Kidney capillary endothelial cell (primary cell): Measurements from ENCODE around the gene MGA.

Experiments
- DNase-seq: peaks from one replicate; pipeline ENCODE4 v3.0.0-alpha.2; 2018; ENCODE audit warnings: low spot score

Gene MGA

GRCh38 chr15:41809526-41810220 lies 149.5 kb downstream of the MGA start:
- no peak for DNase-seq

DNA sequence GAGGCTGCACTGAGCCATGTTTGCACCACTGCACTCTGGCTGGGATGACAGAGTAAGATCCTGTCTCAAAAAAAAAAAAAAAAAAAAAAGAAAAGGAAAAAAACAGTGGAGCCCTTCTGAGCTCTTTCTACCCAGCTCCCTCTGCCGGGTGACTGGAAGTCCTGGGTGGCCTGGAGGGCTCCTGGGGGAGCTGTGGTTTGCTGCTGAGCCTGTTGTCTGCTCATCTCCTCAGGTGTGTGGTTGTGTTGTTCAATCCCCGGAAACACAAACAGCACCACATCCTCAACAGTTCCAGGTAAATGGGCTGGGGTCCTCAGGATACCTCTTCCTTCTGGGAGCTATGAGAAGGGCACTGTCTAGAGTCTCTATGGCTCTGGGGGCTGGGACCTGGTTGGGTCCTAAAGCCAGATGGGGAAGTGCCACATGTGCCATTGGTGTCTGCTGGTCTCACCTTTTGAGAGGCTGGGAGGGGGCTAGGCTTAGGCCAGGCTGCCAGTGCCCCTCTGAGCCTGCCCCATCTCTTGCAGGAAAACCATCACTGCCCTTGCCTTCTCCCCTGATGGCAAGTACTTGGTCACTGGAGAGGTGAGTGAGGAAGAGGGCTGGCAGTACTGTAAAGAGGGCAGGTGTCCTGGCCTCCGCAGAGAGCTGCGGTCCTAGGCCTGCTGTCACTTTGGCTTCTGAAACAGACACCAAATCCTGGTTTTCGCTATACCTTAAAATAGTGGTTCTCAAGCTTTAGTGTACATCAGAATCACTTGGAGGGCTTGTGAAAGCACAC lies 150.6 kb downstream of the MGA start:
- DNase-seq = no peak

DNA sequence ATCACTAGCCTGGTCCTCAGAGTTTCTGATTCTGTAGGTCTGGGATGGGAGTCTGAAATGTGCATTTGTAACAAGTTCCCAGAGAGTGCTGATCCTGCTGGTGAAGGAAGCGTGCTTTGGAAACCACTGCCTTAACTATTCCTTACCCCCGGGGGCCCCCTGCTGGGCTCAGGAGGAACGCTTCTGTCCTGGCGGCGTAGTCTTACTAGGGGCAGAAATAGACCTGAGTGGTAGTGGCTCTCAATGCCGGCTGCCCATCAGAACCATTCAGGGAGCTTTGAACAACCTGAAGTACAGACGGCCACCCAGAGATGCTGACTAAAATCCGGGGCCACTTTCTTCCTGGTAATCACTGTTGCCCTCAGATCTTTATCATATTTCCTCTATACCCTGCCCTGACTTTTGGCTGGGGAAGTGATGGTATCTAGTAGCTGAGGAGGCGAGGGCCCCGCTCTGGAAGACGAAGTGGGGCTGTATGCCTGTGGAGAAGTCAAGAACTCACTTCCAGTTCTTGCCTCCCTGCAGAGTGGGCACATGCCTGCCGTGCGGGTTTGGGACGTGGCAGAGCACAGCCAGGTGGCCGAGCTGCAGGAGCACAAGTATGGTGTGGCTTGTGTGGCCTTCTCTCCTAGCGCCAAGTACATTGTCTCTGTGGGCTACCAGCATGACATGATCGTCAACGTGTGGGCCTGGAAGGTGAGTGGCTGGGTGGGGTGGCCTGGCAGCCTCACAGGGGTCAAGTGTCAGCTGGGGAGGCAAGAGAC lies 151.4 kb downstream of the MGA start:
- DNase-seq = peak; percentile 88

- DNase-seq = no peak
Observed at GRCh38 chr15:41812820-41813375, 152.7 kb downstream of the MGA start.

- no peak for DNase-seq
Observed at GRCh38 chr15:41813426-41813825, 153.2 kb downstream of the MGA start.

DNA sequence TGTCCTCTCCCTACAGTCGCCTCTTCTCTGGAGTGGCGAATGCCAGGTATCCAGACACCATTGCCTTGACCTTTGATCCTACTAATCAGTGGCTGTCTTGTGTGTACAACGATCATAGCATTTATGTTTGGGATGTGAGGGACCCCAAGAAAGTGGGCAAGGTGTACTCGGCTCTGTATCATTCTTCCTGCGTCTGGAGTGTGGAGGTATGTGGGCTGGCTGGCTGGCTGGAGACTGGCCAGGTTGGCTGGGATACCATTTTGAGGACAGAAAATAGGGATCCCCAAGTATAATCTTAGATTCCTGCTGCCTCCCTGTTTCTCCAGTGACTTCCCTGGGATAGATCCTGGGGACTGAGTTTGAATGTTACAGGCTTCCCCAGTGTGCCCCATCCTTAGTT lies 154.3 kb downstream of the MGA start:
- DNase-seq = no peak

DNA sequence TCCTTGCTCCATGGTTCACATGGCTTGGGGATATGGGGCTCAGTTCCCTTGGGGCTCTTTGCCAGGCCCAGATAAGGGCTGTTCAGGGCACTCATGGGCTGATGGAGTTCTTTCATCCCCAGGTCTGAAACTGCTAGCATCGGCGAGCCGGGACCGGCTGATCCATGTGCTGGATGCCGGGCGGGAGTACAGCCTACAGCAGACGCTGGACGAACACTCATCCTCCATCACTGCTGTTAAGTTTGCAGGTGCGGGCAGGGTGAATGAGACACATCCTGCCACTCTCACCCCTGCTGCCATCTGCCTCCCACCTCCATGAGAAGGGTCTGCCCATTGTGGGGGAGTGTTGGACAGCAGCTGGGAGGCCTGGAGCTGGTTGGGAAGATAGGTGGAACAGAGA lies 156.6 kb downstream of the MGA start:
- no peak for DNase-seq

- DNase-seq = no peak
Observed at GRCh38 chr15:41817327-41817726, 157.1 kb downstream of the MGA start.

DNA sequence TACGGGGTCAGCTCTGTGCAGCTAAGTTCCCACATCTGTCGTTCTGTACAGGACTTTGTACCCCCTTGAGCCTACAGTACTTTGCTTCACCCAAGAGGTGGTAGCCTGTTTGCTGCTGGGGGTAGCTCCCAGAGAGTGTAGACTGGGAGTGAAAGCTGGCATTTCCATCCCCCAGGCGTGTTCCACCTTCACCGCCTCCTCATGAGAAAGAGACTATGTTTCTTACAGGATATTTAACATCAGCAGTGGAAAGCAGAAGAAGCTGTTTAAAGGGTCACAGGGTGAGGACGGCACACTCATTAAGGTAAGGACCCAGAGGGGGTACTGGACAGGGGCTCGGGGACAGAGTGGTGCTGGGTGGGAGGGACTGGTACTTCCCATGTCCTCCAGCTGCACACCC lies 157.6 kb downstream of the MGA start:
- no peak for DNase-seq

DNA sequence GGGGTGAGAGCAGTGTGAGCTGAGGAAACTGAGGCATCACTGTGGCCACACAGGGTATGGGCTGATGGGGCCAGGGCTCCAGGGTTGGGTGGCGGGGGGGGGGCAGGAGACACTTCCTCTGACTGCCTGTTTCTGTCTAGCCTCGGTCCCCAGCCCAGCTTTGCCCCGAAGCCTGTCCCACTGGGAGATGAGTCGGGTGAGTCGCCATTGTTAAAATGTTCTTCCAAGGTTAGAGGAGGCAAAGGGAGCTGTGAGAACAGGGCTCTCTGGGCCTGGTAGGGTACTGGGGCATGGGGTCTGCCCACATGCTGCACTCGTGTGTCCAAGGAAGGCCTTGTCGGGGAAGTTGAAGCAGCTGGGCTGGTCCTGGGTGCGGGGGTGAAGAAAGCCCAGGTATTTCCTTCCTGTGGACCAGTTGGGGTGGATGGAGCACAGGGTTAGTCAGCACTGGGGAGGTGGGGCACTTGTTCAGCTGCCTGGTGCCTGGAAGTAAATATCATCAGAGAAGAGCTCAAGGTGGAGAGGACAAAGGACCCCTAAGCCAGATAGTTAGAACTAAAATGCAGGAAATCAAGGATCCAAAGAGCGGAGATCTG lies 159.3 kb downstream of the MGA start:
- no peak for DNase-seq

DNA sequence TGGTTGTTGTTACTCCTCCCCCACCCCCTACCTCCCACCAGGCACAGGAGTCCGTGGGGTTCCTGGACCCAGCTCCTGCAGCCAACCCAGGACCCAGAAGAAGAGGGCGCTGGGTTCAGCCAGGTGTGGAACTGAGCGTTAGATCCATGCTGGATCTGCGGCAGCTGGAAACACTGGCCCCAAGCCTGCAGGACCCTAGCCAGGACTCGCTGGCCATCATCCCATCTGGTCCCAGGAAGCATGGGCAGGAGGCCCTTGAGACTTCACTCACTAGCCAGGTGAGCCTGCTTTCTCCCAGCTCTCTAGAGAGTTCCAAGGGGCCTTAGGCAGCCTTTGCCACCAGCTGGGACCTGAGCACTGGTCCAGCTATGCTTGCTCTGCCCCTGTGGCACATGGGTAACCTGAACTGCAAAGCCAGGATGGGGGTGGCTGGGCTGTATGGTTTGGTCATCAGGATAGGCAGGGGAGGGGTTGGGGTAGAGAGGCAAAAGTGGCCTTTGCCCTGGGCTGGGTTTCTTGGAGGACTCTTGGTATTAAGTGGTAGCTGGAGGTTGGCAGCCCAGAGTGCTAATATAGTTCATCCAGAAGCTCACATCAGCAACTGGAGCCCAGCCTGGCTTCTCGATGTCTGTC lies 160.7 kb downstream of the MGA start:
- no peak for DNase-seq

GRCh38 chr15:41821831-41822230 lies 161.6 kb downstream of the MGA start:
- no peak for DNase-seq

DNA sequence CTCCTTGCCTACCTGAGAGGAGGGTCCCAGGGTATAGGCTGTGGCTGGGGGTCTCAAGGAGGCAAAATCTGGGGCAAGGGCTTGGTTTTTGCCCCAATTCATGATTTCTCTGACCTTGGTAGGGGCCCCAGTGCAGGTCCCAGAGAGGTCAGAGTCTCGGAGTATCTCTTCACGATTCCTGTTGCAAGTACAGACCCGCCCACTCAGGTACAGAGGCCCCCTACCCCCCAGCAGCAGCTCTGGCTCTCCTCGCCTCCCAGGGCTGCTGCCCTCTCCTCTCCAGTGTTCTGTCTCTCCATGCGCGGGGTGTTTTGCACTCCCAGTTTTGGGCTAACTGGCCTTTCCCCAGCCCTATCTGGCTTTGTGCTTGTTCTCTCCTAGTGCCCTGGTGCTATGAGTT lies 162.3 kb downstream of the MGA start:
- DNase-seq = no peak
